Trophoblast cell (in vitro differentiated cells and primary cell): Measurements from ENCODE around the gene SLC1A3.

Experiments used
- DNase-seq, 2 donors: peaks; one replicate each; pipeline ENCODE4 v3.0.0-alpha.2; 2016
- H2AFZ ChIP-seq: 2 replicates; pipeline ENCODE4 v1.6.1; 2013; ENCODE audit warnings: low read length, moderate library complexity, mild to moderate bottlenecking; ENCODE audit not compliant: insufficient read depth, poor library complexity
- H2AK5ac ChIP-seq: 2 replicates; pipeline ENCODE4 v1.6.1; 2013; ENCODE audit warnings: mild to moderate bottlenecking, low read length
- H2BK120ac ChIP-seq: 2 replicates; pipeline ENCODE4 v1.6.1; 2013; ENCODE audit warnings: low read length, mild to moderate bottlenecking, moderate library complexity; ENCODE audit not compliant: insufficient read depth, poor library complexity
- H2BK12ac ChIP-seq: 2 replicates; pipeline ENCODE4 v1.6.1; 2013; ENCODE audit warnings: mild to moderate bottlenecking, low read length, moderate library complexity
- H2BK5ac ChIP-seq: 2 replicates; pipeline ENCODE4 v1.6.1; 2013; ENCODE audit warnings: low read length, low read depth, moderate library complexity, mild to moderate bottlenecking; ENCODE audit not compliant: poor library complexity
- H3K14ac ChIP-seq: 2 replicates; pipeline ENCODE4 v1.6.1; 2013; ENCODE audit warnings: mild to moderate bottlenecking, low read length
- H3K18ac ChIP-seq: 2 replicates; pipeline ENCODE4 v1.6.1; 2013; ENCODE audit warnings: mild to moderate bottlenecking, low read length
- H3K23ac ChIP-seq: 2 replicates; pipeline ENCODE4 v1.6.1; 2013; ENCODE audit warnings: low read length
- H3K27ac ChIP-seq: 2 replicates; pipeline ENCODE4 v1.5.1; 2013; ENCODE audit warnings: low read depth, mild to moderate bottlenecking, inconsistent platforms, low read length, moderate library complexity
- H3K27me3 ChIP-seq: 2 replicates; pipeline ENCODE4 v1.6.1; 2013; ENCODE audit warnings: inconsistent platforms, mild to moderate bottlenecking, low read length, moderate library complexity; ENCODE audit not compliant: insufficient read depth
- H3K36me3 ChIP-seq, 2 experiments: 1 replicate in 1 of 2; 2 replicates in 1 of 2; pipeline ENCODE4 v1.6.1; 2013; ENCODE audit warnings: low read length in 2 of 2, mild to moderate bottlenecking in 2 of 2, moderate library complexity in 1 of 2; ENCODE audit not compliant: insufficient read depth in 2 of 2, control insufficient read depth in 1 of 2
- H3K4ac ChIP-seq: 2 replicates; pipeline ENCODE4 v1.6.1; 2013; ENCODE audit warnings: low read depth, mild to moderate bottlenecking, low read length, moderate library complexity
- H3K4me1 ChIP-seq, 2 experiments: 1 replicate in 1 of 2; 2 replicates in 1 of 2; pipeline ENCODE4 v1.6.1; 2013; ENCODE audit warnings: low read length in 2 of 2, mild to moderate bottlenecking in 2 of 2, moderate library complexity in 1 of 2; ENCODE audit not compliant: insufficient read depth in 2 of 2, control insufficient read depth in 1 of 2
- H3K4me2 ChIP-seq: 2 replicates; pipeline ENCODE4 v1.6.1; 2013; ENCODE audit warnings: inconsistent platforms, mild to moderate bottlenecking, low read length, moderate library complexity
- H3K4me3 ChIP-seq: 2 replicates; pipeline ENCODE4 v1.5.1; 2013; ENCODE audit warnings: mild to moderate bottlenecking, low read depth, low read length, inconsistent platforms
- H3K79me1 ChIP-seq: one replicate; pipeline ENCODE4 v1.6.1; 2013; ENCODE audit warnings: low read length
- H3K79me2 ChIP-seq: 2 replicates; pipeline ENCODE4 v1.6.1; 2013; ENCODE audit warnings: low read length, mild to moderate bottlenecking; ENCODE audit not compliant: control insufficient read depth, insufficient read depth, poor library complexity
- H3K9ac ChIP-seq: 2 replicates; pipeline ENCODE4 v1.6.1; 2013; ENCODE audit warnings: mild to moderate bottlenecking, low read length
- H3K9me3 ChIP-seq: 2 replicates; pipeline ENCODE4 v1.6.1; 2013; ENCODE audit warnings: low read depth, mild to moderate bottlenecking, control low read depth, inconsistent platforms, low read length; ENCODE audit not compliant: insufficient read depth
- H4K12ac ChIP-seq: 2 replicates; pipeline ENCODE4 v1.6.1; 2013; ENCODE audit warnings: low read depth, mild to moderate bottlenecking, low read length, moderate library complexity
- H4K8ac ChIP-seq: 2 replicates; pipeline ENCODE4 v1.6.1; 2013; ENCODE audit warnings: low read depth, mild to moderate bottlenecking, low read length, moderate library complexity
- H4K91ac ChIP-seq: one replicate; pipeline ENCODE4 v1.6.1; 2013; ENCODE audit warnings: low read depth, mild to moderate bottlenecking, low read length, moderate library complexity
- WGBS: extraction: QIAGEN DNeasy Blood & Tissue Kit; methylation state at CpG from one replicate; pipeline ENCODE4 v1.1.7; 2013; ENCODE audit warnings: missing lambda C conversion rate; ENCODE audit not compliant: insufficient read length, insufficient coverage; ENCODE audit errors: extremely low coverage; 5-methylcytosine and 5-hydroxymethylcytosine counted together

The SLC1A3 gene

DNA sequence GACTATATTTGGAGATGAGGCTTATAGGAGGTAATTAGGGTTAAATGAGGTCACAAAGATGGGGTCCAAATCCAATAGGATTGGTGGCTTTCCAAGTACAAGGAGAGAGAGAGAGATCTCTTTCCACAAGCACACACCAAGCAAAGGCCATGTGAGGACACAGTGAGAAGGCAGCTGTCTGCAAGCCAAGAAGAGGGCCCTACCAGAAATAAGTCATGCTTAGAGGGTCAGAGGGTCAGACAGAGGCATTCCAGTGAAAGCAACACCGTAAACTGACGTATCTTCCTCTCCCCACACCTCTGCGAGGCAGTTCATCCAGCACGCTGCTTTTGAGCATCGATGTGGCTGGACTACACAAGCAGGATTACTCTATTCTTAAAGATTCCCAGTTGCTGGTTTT, 87.9 kb downstream of the SLC1A3 start:
- Histone ChIP-seq H3K36me3 (no peaks in the 10 kb centered on the region), H3K27ac (no peak overlapping the region), H2BK12ac (no peak overlapping the region), H3K27me3 (no peaks in the 10 kb centered on the region), H2BK120ac (no peak overlapping the region), H3K23ac (no peak overlapping the region), H3K14ac (no peak overlapping the region), H3K4ac (no peak overlapping the region), H3K9me3 (no peaks in the 10 kb centered on the region), H3K18ac (no peak overlapping the region), H3K4me2 (no peak overlapping the region), H2AK5ac (no peak overlapping the region), H3K79me1 (peaks cover 9% of the 10 kb centered on the region), H3K9ac (no peak overlapping the region), H3K4me1 (peaks cover 4 to 12% of the 10 kb centered on the region in 2 experiments), H4K91ac (no peak overlapping the region), H2AFZ (no peak overlapping the region), H4K8ac (no peak overlapping the region), H3K4me3 (no peak overlapping the region), H4K12ac (no peak overlapping the region), H3K79me2 (peaks cover 6% of the 10 kb centered on the region), H2BK5ac (no peak overlapping the region)
- DNase-seq: no peak
- WGBS: no CpG with 5 or more reads among the region's 5 CpGs

DNA sequence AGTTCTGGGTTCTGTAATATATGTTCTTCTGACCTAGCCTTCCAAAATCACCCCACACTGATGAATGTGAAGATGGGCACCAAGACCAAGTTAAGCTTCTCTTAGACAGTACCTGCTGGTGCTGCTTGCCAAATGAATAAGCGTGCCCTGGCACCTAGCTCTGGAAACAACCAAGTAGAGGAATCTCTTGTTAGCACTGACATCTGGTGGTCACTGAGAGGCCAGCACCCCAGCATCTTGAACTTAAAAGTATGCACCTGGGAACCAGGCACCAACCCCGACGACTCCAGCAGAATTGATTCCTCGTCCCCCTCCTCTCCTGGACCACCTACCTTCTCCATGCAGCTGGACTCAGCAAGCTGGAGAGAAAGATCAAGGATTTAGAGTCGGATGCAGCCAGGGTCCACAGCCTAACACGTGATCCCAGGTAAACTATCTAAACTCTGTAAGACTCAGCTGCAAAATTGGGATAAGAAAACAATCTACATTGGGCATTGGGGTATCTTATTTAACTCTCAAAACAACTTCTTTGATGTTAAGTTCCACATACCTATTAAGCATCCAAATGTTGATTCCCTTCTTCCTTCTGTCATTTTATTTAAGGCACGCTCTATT, 89.8 kb downstream of the SLC1A3 start:
- WGBS: no CpG with 5 or more reads among the region's 7 CpGs

DNA sequence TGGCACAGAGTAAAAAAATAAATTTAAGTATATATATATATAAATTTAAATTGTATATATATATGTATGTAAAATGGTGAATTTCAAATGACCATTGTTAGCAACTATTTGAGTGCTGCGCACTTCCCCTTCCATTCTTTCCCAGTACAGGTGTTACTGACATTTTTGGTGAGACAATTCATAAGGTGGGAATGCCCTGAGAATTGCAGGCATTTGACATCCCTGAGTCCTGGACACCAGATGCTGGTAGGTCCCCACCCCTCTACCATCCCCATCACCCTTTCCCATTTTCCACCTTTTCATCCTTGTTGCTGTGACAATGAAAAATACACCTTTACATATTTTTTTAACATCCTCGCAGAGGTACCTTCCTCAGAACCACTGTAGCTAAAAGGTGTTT, 91.6 kb downstream of the SLC1A3 start:
- peak; percentile 54 to 74 for DNase-seq
- no peaks in the 10 kb centered on the region for H3K9me3 ChIP-seq
- H3K79me2 ChIP-seq: no peaks in the 10 kb centered on the region
- no peaks in the 10 kb centered on the region for H3K27me3 ChIP-seq
- H2BK12ac ChIP-seq: no peak overlapping the region
- WGBS: no CpG with 5 or more reads among the region's 2 CpGs
- no peak overlapping the region for H3K27ac ChIP-seq
- H4K91ac ChIP-seq: no peak overlapping the region
- no peak overlapping the region for H3K9ac ChIP-seq
- no peak overlapping the region for H3K4me3 ChIP-seq
- H3K18ac ChIP-seq: no peak overlapping the region
- no peak overlapping the region for H4K12ac ChIP-seq
- no peak overlapping the region for H2BK120ac ChIP-seq
- no peak overlapping the region for H4K8ac ChIP-seq
- H2BK5ac ChIP-seq: no peak overlapping the region
- H2AK5ac ChIP-seq: no peak overlapping the region
- no peaks in the 10 kb centered on the region for H3K36me3 ChIP-seq
- H3K79me1 ChIP-seq: peaks cover 1% of the 10 kb centered on the region
- H3K4ac ChIP-seq: no peak overlapping the region
- H3K23ac ChIP-seq: no peak overlapping the region
- no peak overlapping the region for H2AFZ ChIP-seq
- no peak overlapping the region for H3K4me2 ChIP-seq
- H3K14ac ChIP-seq: no peak overlapping the region
- H3K4me1 ChIP-seq: peaks cover 0 to 12% of the 10 kb centered on the region in 2 experiments

More for the DNA sequence above, 89.8 kb downstream of the SLC1A3 start:
- Histone ChIP-seq H3K9ac (no peak overlapping the region), H3K27ac (no peak overlapping the region), H4K8ac (no peak overlapping the region), H3K23ac (no peak overlapping the region), H2BK120ac (no peak overlapping the region), H3K9me3 (no peaks in the 10 kb centered on the region), H3K79me1 (peaks cover 1% of the 10 kb centered on the region), H3K4me2 (no peak overlapping the region), H3K4me3 (no peak overlapping the region), H3K14ac (no peak overlapping the region), H3K4ac (no peak overlapping the region), H2AFZ (no peak overlapping the region), H4K12ac (no peak overlapping the region), H3K4me1 (peaks cover 4 to 11% of the 10 kb centered on the region in 2 experiments), H4K91ac (no peak overlapping the region), H3K79me2 (no peaks in the 10 kb centered on the region), H2AK5ac (no peak overlapping the region), H2BK5ac (no peak overlapping the region), H3K36me3 (no peaks in the 10 kb centered on the region), H2BK12ac (no peak overlapping the region), H3K18ac (no peak overlapping the region), H3K27me3 (no peaks in the 10 kb centered on the region)
- peak; percentile 47 to 76 for DNase-seq

GRCh38 chr5:36701085-36701698, 94.8 kb downstream of the SLC1A3 start:
- Histone ChIP-seq H4K12ac (no peak overlapping the region), H3K23ac (no peak overlapping the region), H2BK120ac (no peak overlapping the region), H3K36me3 (no peaks in the 10 kb centered on the region), H3K79me2 (no peaks in the 10 kb centered on the region), H3K4me2 (peak overlapping the region; percentile 12), H3K4me3 (no peak overlapping the region), H3K79me1 (peaks cover 1% of the 10 kb centered on the region), H2BK5ac (no peak overlapping the region), H4K91ac (peak overlapping the region; percentile 33), H3K4me1 (peaks cover 0 to 13% of the 10 kb centered on the region in 2 experiments), H4K8ac (no peak overlapping the region), H3K18ac (no peak overlapping the region), H3K9me3 (no peaks in the 10 kb centered on the region), H2AK5ac (no peak overlapping the region), H3K27ac (no peak overlapping the region), H3K14ac (peak overlapping the region; percentile 46), H3K9ac (no peak overlapping the region), H2BK12ac (peak overlapping the region; percentile 58), H3K27me3 (no peaks in the 10 kb centered on the region), H2AFZ (no peak overlapping the region), H3K4ac (no peak overlapping the region)
- DNase-seq: no peak
- no CpG with 5 or more reads among the region's 4 CpGs for WGBS
